HEK293 (cell line): Measurements from ENCODE around the gene KCNE4.

Source experiments
- ATF2 ChIP-seq: fragments of 450-650 bp; formaldehyde crosslinking; IDR thresholded peaks from 2 replicates; pipeline ENCODE4 v1.5.1; 2016; ENCODE audit warnings: missing biosample characterization, missing genetic modification characterization, low read depth
- CTCF ChIP-seq: fragments of 450-650 bp; formaldehyde crosslinking; IDR thresholded peaks from 2 replicates; pipeline ENCODE4 v1.5.1; 2016; ENCODE audit warnings: missing biosample characterization, missing genetic modification characterization
- ZBTB10 ChIP-seq: fragments of 450-650 bp; formaldehyde crosslinking; IDR thresholded peaks from 2 replicates; pipeline ENCODE4 v1.5.1; 2016; ENCODE audit warnings: missing biosample characterization, missing genetic modification characterization
- ZBTB49 ChIP-seq: fragments of 450-650 bp; formaldehyde crosslinking; IDR thresholded peaks from 2 replicates; pipeline ENCODE4 v1.5.1; 2016; ENCODE audit warnings: missing biosample characterization, missing genetic modification characterization, low read depth
- ZFP37 ChIP-seq: fragments of 450-650 bp; formaldehyde crosslinking; IDR thresholded peaks from 2 replicates; pipeline ENCODE4 v1.5.1; 2016; ENCODE audit warnings: missing biosample characterization, missing genetic modification characterization
- ZFP41 ChIP-seq: fragments of 450-650 bp; formaldehyde crosslinking; IDR thresholded peaks from 2 replicates; pipeline ENCODE4 v1.5.1; 2016; ENCODE audit warnings: missing biosample characterization, missing genetic modification characterization, borderline replicate concordance
- ZNF610 ChIP-seq: fragments of 450-650 bp; formaldehyde crosslinking; IDR thresholded peaks from 2 replicates; pipeline ENCODE4 v1.5.1; 2016; ENCODE audit warnings: missing biosample characterization, missing genetic modification characterization, borderline replicate concordance

- TF ChIP-seq CTCF (no peak), ZFP41 (tag by site-specific recombination) (no peak), ZFP37 (no peak), ATF2 (tag by site-specific recombination) (no peak), ZNF610 (tag by site-specific recombination) (no peak), ZBTB49 (no peak), ZBTB10 (tag by site-specific recombination) (no peak)
Observed at GRCh38 chr2:223075301-223076270, 23.6 kb downstream of the KCNE4 start.
